GM12878 (cell line): ENCODE data around the gene BRCA1. TPM values are rescaled to one million over a fixed set of nuclear protein-coding genes. Genes with fewer than 3 reads are reported as not detected.

Experiments
- ATAC-seq: fragments of 200-7000 bp; cut with Tn5 transposase; 3 replicates; pipeline ENCODE4 v1.9.1; 2020; ENCODE audit warnings: mild to moderate bottlenecking, moderate library complexity
- BruUV-seq: library from RNA; stranded (reverse); fragments of 400-500 nt; replicated peaks from 2 replicates; lab custom pipeline; 2021; lab: Mats Ljungman, UMichigan
- CTCF ChIA-PET: fragments of 300-600 bp; sonication (Branson Sonifier 250); formaldehyde crosslinking; extraction: SDS; loops from one replicate; lab custom pipeline; 2021; ENCODE audit warnings: inconsistent platforms; lab: Yijun Ruan, JAX
- POLR2A ChIA-PET: fragments of 350-600 bp; formaldehyde crosslinking; extraction: SDS; loops from one replicate; lab custom pipeline; 2021; ENCODE audit warnings: inconsistent platforms; lab: Charles Lee
- RAD21 ChIA-PET: fragments of 300-600 bp; sonication (Branson Sonifier 250); formaldehyde crosslinking; loops from one replicate; lab custom pipeline; 2023; ENCODE audit warnings: antibody characterized with exemption; ENCODE audit not compliant: unreplicated experiment; lab: Charles Lee
- SMC1A ChIA-PET: fragments of 300-600 bp; sonication (Branson Sonifier 250); formaldehyde crosslinking; loops from one replicate; lab custom pipeline; 2023; ENCODE audit not compliant: unreplicated experiment, uncharacterized antibody; lab: Charles Lee
- DNase-seq: peaks from one replicate; pipeline ENCODE4 v3.0.0-alpha.2; 2011; ENCODE audit warnings: low read depth, low spot score
- FAIRE-seq: peaks from 3 replicates; lab custom pipeline; 2011; peaks lifted over from hg19 to GRCh38; lab: Jason Lieb, UNC
- H2AFZ ChIP-seq: 2 replicates; pipeline ENCODE4 v1.6.0; 2011; ENCODE audit warnings: low read depth, low read length, control low read depth; ENCODE audit not compliant: control insufficient read depth
- H3K27ac ChIP-seq: 2 replicates; pipeline ENCODE4 v1.5.1; 2011; ENCODE audit warnings: control low read depth; ENCODE audit not compliant: control insufficient read depth, insufficient read depth
- H3K27me3 ChIP-seq, 2 experiments: replicated peaks in 1 of 2; 2 replicates each; pipeline versions ENCODE4 v1.6.0 to v1.6.1; 2011; ENCODE audit warnings: low read length in 1 of 2; ENCODE audit not compliant: control insufficient read depth in 2 of 2, insufficient read depth in 2 of 2
- H3K36me3 ChIP-seq, 2 experiments: 2 replicates each; pipeline ENCODE4 v1.5.1; 2011; ENCODE audit warnings: low read length in 1 of 2; ENCODE audit not compliant: control insufficient read depth in 2 of 2, insufficient read depth in 2 of 2
- H3K4me1 ChIP-seq: 2 replicates; pipeline ENCODE4 v1.6.1; 2011; ENCODE audit warnings: mild to moderate bottlenecking, low read length, moderate library complexity, mixed read lengths; ENCODE audit not compliant: control insufficient read depth, insufficient read depth
- H3K4me2 ChIP-seq: 2 replicates; pipeline ENCODE4 v1.6.0; 2011; ENCODE audit warnings: control low read depth; ENCODE audit not compliant: control insufficient read depth, insufficient read depth
- H3K4me3 ChIP-seq: fragments of 200-600 bp; sonication (generic); 2 replicates; pipeline ENCODE4 v1.5.1; 2016
- H3K79me2 ChIP-seq: 2 replicates; pipeline ENCODE4 v1.6.0; 2011; ENCODE audit warnings: low read length; ENCODE audit not compliant: control insufficient read depth, insufficient read depth
- H3K9ac ChIP-seq: 2 replicates; pipeline ENCODE4 v1.8.0; 2011; ENCODE audit warnings: low read length, control low read depth, mixed read lengths; ENCODE audit not compliant: control insufficient read depth, insufficient read depth
- H3K9me3 ChIP-seq: replicated peaks from 3 replicates; pipeline ENCODE4 v1.5.1; 2011; ENCODE audit warnings: mild to moderate bottlenecking, low read length; ENCODE audit not compliant: control insufficient read depth, insufficient read depth
- H4K20me1 ChIP-seq: 2 replicates; pipeline ENCODE4 v1.6.0; 2011; ENCODE audit not compliant: control insufficient read depth, insufficient read depth
- ASH2L ChIP-seq: fragments of 300-600, 200-600 bp; sonication (generic); IDR thresholded peaks from 2 replicates; pipeline ENCODE4 v1.6.1; 2017; ENCODE audit warnings: low read depth, mild to moderate bottlenecking, borderline replicate concordance
- NFYB ChIP-seq: IDR thresholded peaks from 2 replicates; pipeline ENCODE4 v1.6.1; 2011; ENCODE audit warnings: low read depth, mild to moderate bottlenecking, low read length, improper control_type of control experiment, moderate library complexity; ENCODE audit not compliant: insufficient read depth
- RBBP5 ChIP-seq: fragments of 200-600 bp; sonication (generic); conservative IDR thresholded peaks from 2 replicates; pipeline ENCODE4 v1.6.1; 2016
- WGBS: methylation state at CpG from one replicate; pipeline ENCODE4 v1.1.6; 2016; ENCODE audit warnings: low lambda C conversion rate; ENCODE audit not compliant: insufficient replicate concordance, insufficient coverage; ENCODE audit errors: missing lambda C conversion rate; 5-methylcytosine and 5-hydroxymethylcytosine counted together
- in situ Hi-C: fragments of 300-500 bp; cut with MboI; formaldehyde crosslinking; loops from 9 replicates; pipeline ENCODE4 v1.14.3; 2018; ENCODE audit warnings: mixed read lengths
- intact Hi-C: fragments of 100-400 bp; cut with micrococcal nuclease; formaldehyde crosslinking; loops from one replicate; pipeline ENCODE4 v1.14.2; 2022; ENCODE audit not compliant: unreplicated experiment
- polyA plus RNA-seq, 11 experiments: library from polyadenylated mRNA; depleted of rRNA in 4 of 11; unstranded in 6 of 11; stranded (reverse) in 5 of 11; fragments of >200 nt; fragmentation: Nextera tagmentation in 4 of 11; fragmentation: Illumina TruSeq in 1 of 11; extraction: Ambion mirVana in 4 of 11; extraction: Trizol in 1 of 11; gene quantifications; 1 replicate in 1 of 11; 2 replicates in 10 of 11; pipeline versions ENCODE4 v1.2.1 to v1.2.3, GENCODE V29; 2011 to 2016; ENCODE audit warnings: inconsistent platforms in 2 of 11, missing spikeins in 2 of 11, low read depth in 1 of 11
- total RNA-seq, 4 experiments: library from RNA; depleted of rRNA in 3 of 4; stranded (reverse); fragments of >200 nt in 3 of 4; fragmentation: Illumina TruSeq in 1 of 4; extraction: Trizol in 1 of 4; gene quantifications; 2 replicates each; pipeline versions ENCODE4 v1.2.1 to v1.2.3, GENCODE V29; 2013 to 2021
- TF ChIP-seq, protein P1 (sequence below): fragments of 450-650 bp; formaldehyde crosslinking; IDR thresholded peaks from 2 replicates; pipeline ENCODE4 v1.5.0; 2022; ENCODE audit warnings: mild to moderate bottlenecking, missing genetic modification characterization
- TF ChIP-seq, protein P2 (sequence below): IDR thresholded peaks from 2 replicates; pipeline ENCODE4 v1.6.1; 2011; ENCODE audit warnings: low read depth, mild to moderate bottlenecking, low read length, moderate library complexity, borderline replicate concordance; ENCODE audit errors: extremely low read depth

The BRCA1 gene
- total and polyA plus RNA-seq, 10 of the 15 experiments (the other 5 are each of a cell fraction or from before 2014, with no cell fraction given): 16.8 to 71.2 (median 44.2) TPM

DNA sequence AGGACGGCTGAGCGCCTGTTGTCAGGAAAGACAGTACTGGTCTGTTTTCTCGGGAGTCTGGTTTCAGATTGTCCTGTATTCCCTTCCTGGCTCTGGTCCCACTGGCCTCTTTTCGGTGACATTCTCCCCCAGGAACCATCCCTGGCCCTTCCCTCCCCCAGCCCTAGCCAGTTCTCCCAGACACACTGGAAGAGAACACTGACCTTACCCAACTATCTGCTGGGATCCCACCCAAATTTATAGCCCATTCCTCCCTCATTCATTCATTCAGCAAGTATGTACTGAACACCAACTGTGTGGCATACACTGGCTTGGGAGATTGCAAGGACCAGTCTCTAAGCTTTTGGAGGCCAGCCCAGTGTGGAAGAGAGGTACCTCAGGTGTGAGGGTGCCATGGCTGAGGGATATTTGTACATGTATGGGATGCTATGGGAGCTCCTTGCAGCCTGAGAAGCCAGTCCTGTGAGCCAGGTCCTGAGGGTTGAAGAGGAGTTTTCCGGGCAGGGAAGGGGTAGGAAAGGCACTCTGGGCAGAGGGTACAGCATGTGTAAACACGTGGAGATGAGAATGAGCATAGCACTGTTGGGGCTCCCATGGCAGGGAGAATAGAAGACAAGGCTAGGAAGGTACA lies 94.9 kb downstream of the BRCA1 start:
- Histone ChIP-seq H2AFZ (no peak overlapping the region), H3K4me1 (no peaks in the 10 kb centered on the region), H3K9ac (no peak overlapping the region), H3K9me3 (no peaks in the 10 kb centered on the region), H4K20me1 (no peaks in the 10 kb centered on the region)
- no peak for ATAC-seq
- TF ChIP-seq ASH2L: no peak
- TF ChIP-seq, all 136 proteins: peak for 0
- intact Hi-C loops (no loop called here), in situ Hi-C loops (no loop called here)
- Histone ChIP-seq H3K27ac (no peak overlapping the region), H3K36me3 (no peaks in the 10 kb centered on the region), H3K4me2 (no peak overlapping the region), H3K79me2 (no peaks in the 10 kb centered on the region), H3K27me3 (no peaks in the 10 kb centered on the region), H3K4me3 (no peak overlapping the region)
- SMC1A ChIA-PET: no interaction called here
- POLR2A ChIA-PET: no interaction called here
- BruUV-seq: no TSS peak
- CTCF ChIA-PET: no interaction called here
- FAIRE-seq (no peak), DNase-seq (no peak)
- RAD21 ChIA-PET: no interaction called here
- WGBS: 62% methylated on average over 6 of the region's 6 CpGs

DNA sequence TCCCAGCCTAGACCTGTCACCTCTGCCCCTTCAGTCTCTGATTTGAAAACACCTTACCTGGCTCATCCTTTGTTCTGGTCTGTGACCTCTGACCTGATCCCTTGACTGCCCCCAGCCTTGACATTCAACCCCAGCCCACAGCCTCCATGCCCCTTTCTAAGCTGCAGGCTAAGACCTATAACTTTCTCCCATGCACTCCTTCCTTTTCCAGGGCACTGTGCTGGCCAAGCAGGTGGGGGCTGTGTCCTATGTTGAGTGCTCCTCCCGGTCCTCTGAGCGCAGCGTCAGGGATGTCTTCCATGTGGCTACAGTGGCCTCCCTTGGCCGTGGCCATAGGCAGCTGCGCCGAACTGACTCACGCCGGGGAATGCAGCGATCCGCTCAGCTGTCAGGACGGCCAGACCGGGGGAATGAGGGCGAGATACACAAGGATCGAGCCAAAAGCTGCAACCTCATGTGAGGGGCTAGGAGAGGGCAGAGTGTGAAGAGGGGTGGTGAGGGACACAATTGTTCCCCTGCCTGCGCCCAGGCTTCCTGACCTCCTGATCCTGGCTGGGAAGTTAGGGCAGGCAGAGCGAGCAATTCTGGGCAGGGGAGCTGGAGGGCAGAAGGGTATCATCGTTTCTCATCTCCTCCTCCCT lies 96.8 kb downstream of the BRCA1 start:
- H3K27ac ChIP-seq: no peak overlapping the region
- no peak for FAIRE-seq
- H3K4me3 ChIP-seq: no peak overlapping the region
- intact Hi-C loops (no loop called here), in situ Hi-C loops (loop anchor here (10.0 kb wide), 1 partner anchor 186 kb away; the partner anchor contains the start of gene TMEM106A)
- H3K4me1 ChIP-seq: peaks cover 7% of the 10 kb centered on the region; the same call in 1 of the 2 replicates
- ChIA-PET SMC1A (no interaction called here), CTCF (interaction anchor here (1.3 kb wide), 1 partner anchor 15 kb away, joined by 3 read pairs; no protein-coding TSS in a partner anchor), POLR2A (no interaction called here), RAD21 (no interaction called here)
- no peaks in the 10 kb centered on the region for H3K27me3 ChIP-seq
- ATAC-seq: no peak
- no peaks in the 10 kb centered on the region for H3K9me3 ChIP-seq
- no peak overlapping the region for H2AFZ ChIP-seq
- no peak overlapping the region for H3K4me2 ChIP-seq
- no peak overlapping the region for H3K9ac ChIP-seq
- H3K79me2 ChIP-seq: no peaks in the 10 kb centered on the region
- no peak for DNase-seq
- H4K20me1 ChIP-seq: no peaks in the 10 kb centered on the region
- BruUV-seq: no TSS peak
- no peaks in the 10 kb centered on the region for H3K36me3 ChIP-seq
- WGBS: 83% methylated on average over 17 of the region's 17 CpGs
- TF ChIP-seq RBBP5 (no peak), NFYB (no peak)
- TF ChIP-seq, protein P1, sequence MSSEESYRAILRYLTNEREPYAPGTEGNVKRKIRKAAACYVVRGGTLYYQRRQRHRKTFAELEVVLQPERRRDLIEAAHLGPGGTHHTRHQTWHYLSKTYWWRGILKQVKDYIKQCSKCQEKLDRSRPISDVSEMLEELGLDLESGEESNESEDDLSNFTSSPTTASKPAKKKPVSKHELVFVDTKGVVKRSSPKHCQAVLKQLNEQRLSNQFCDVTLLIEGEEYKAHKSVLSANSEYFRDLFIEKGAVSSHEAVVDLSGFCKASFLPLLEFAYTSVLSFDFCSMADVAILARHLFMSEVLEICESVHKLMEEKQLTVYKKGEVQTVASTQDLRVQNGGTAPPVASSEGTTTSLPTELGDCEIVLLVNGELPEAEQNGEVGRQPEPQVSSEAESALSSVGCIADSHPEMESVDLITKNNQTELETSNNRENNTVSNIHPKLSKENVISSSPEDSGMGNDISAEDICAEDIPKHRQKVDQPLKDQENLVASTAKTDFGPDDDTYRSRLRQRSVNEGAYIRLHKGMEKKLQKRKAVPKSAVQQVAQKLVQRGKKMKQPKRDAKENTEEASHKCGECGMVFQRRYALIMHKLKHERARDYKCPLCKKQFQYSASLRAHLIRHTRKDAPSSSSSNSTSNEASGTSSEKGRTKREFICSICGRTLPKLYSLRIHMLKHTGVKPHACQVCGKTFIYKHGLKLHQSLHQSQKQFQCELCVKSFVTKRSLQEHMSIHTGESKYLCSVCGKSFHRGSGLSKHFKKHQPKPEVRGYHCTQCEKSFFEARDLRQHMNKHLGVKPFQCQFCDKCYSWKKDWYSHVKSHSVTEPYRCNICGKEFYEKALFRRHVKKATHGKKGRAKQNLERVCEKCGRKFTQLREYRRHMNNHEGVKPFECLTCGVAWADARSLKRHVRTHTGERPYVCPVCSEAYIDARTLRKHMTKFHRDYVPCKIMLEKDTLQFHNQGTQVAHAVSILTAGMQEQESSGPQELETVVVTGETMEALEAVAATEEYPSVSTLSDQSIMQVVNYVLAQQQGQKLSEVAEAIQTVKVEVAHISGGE (CRISPR knock-in tag): no peak
- TF ChIP-seq, protein P2, sequence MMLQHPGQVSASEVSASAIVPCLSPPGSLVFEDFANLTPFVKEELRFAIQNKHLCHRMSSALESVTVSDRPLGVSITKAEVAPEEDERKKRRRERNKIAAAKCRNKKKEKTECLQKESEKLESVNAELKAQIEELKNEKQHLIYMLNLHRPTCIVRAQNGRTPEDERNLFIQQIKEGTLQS: no peak
